ENCODE measurements around the gene AKT1S1.

AKT1S1 gene

GRCh38 chr19:49912965-49913685 is 36.0 kb upstream of the AKT1S1 start:
- H3K27ac ChIP-seq = no peak overlapping the region

GRCh38 chr19:49911381-49912145 is 34.4 kb upstream of the AKT1S1 start:
- no peak for TF ChIP-seq CTCF (conservative IDR thresholded peaks at IDR 0.05)
- no peak overlapping the region for H3K27ac ChIP-seq

More at GRCh38 chr19:49912965-49913685, 36.0 kb upstream of the AKT1S1 start:
- no peak for TF ChIP-seq CTCF (conservative IDR thresholded peaks at IDR 0.05)

GRCh38 chr19:49910179-49910578 is 33.0 kb upstream of the AKT1S1 start:
- no peak overlapping the region for H3K27ac ChIP-seq
- TF ChIP-seq CTCF (conservative IDR thresholded peaks at IDR 0.05) = no peak

GRCh38 chr19:49908480-49909420 is 31.6 kb upstream of the AKT1S1 start:
- TF ChIP-seq CTCF (conservative IDR thresholded peaks at IDR 0.05) = no peak
- no peak overlapping the region for H3K27ac ChIP-seq

- no peak overlapping the region for H3K27ac ChIP-seq
- TF ChIP-seq CTCF (conservative IDR thresholded peaks at IDR 0.05) = no peak
Observed at GRCh38 chr19:49907745-49908446, 30.7 kb upstream of the AKT1S1 start.

GRCh38 chr19:49906879-49907564 is 29.9 kb upstream of the AKT1S1 start:
- no peak overlapping the region for H3K27ac ChIP-seq
- TF ChIP-seq CTCF (conservative IDR thresholded peaks at IDR 0.05) = no peak

Measured in VCaP (cell line).